HT-29 (cell line): Measurements from ENCODE around the gene CHAC1. TPM values are rescaled to one million over a fixed set of nuclear protein-coding genes. Genes with fewer than 3 reads are reported as not detected.
"Not testable (repeated sequence)": the region's sequence is repeated elsewhere in the genome, so short reads cannot be mapped to it uniquely, and the experiment has no call there.

Experiments used
- DNase-seq: peaks from one replicate; pipeline ENCODE4 v3.0.0-alpha.2; 2015; ENCODE audit warnings: low spot score
- total RNA-seq: library from RNA; depleted of rRNA; stranded (reverse); fragments of >200 nt; shearing (Covaris generic); gene quantifications from 2 replicates; pipeline ENCODE4 v1.2.3, GENCODE V29; 2014

The CHAC1 gene
- total RNA-seq, 1 experiment from 2014 or later = 13.6 TPM

DNA sequence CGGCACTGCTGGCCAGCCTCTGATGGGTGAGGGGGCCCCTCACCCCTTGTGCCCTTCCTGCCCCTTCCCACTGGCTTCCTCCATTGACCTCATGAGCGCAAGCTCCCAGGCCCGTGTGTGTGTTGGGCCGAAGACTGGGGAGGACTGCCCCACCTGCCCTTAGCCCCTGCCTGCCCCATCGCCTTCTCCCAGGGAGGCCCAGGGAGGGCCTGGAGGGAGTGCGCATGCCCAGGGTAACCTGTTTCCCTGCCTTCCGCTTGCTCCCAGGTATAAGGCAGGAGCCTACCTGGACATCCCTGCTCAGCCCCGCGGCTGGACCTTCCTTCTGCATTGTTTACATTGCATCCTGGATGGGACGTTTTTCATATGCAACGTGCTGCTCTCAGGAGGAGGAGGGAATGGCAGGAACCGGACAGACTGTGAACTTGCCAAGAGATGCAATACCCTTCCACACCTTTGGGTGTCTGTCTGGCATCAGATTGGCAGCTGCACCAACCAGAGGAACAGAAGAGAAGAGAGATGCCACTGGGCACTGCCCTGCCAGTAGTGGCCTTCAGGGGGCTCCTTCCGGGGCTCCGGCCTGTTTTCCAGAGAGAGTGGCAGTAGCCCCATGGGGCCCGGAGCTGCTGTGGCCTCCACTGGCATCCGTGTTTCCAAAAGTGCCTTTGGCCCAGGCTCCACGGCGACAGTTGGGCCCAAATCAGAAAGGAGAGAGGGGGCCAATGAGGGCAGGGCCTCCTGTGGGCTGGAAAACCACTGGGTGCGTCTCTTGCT is 15.3 kb upstream of the CHAC1 start:
- peak; percentile 92 for DNase-seq

GRCh38 chr15:40938536-40938870 is 14.8 kb upstream of the CHAC1 start:
- DNase-seq = no peak

DNA sequence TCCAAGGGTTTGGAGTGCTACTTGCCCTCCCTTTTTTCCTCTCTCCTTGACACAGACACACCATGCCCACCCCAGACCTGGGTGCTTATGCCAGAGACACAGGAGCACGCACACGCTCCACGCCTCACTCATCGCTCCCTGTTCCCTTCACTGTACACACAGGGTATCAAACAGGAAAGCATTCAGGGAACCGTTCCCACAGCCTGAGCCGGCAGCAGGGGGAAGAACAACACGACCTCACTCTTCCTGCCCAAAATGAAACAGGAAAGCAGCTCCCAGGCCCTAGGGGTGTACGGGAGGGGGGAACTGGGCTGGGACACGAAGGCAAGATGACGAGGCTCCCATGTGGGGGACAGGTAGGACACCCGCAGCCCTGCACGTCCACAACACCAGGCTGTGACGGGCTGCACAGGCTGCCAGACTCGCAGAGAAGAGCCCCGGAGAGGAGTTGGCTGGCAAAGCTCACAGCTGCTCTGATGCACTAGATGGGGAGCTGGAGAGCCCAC is 12.9 kb upstream of the CHAC1 start:
- no peak for DNase-seq

DNA sequence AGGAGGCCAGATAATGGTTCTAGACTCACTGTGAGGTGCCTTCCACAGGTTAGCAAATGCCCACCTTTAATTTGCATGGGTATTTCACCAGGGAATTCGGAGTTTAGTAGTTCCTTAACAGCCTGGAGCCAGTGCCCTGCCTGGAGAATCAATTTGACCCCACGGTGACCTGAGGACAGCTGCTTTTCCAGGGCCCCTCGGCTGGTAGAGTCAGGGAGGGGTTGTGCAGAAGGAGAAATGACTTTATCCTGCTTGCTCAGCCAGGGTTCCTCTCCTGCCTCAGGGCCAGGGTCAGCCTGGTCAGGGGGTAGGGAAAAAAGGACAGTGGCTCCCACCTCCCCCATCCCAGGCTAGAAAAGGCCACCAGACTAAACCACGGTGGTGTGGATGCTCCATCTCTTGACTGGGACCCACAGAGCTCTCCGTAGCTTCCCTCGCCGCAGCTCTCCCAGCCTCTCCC is 12.2 kb upstream of the CHAC1 start:
- peak; percentile 33 for DNase-seq

DNA sequence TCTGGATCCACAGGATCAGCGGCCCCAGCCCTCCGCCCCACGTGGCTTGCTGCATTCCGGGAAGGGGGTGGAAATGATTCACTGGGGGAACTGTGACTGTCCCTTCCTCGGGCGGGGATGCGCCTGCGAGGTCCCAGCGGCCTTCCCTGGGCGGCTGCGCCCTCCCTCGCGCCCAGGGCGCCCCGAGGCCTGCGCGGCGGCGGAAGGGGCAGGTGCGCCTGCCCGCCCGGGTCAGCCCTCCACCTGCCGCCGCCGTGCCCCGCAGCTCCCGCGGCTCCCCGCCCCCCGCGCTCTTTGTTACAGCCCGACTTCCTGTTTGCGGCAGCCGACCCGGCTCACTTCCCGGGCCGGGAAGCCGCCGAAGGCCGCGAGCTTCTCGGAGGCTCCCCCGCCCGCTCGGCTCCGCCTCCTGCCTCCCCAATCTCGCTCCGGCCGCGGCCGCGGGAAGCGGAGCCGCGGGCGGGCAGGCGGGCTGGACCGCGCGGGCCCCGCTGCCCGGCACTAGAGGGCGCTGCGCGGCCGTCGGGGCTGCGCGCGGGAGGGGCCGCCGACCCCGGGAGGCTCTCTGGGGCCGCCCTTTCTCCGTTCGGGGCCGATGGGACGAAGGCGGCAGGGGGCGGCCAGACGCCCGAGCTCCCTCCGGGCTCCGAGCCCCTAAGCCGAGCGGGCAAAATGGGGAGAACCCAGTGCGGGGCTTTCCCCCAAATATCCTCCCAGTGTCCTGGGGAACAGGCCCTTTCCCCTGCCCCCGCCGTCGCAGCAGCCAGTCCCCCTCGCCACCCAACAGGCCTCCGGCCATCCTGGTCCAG is 11.5 kb upstream of the CHAC1 start:
- peak; percentile 91 for DNase-seq

GRCh38 chr15:40942337-40942854 is 10.9 kb upstream of the CHAC1 start:
- peak; percentile 46 for DNase-seq

DNA sequence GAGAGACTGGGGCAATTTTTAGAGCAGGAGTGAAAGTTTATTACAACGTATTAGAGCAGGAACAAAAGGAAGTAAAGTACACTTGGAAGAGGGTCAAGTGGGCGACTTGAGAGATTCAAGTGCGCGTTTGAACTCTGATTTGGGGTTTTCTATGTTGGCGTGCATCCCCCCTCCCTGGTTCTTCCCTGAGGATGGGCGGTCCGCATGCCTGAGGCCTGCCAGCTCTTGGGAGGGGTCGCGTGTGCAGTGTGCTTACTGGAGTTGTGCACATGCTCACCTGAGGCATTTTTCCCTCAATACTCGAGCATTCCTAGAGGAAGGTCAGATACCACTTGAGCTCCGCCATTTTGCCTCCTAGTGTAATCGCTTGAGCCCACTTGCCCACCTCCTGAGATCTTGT is 10.4 kb upstream of the CHAC1 start:
- no peak for DNase-seq

DNA sequence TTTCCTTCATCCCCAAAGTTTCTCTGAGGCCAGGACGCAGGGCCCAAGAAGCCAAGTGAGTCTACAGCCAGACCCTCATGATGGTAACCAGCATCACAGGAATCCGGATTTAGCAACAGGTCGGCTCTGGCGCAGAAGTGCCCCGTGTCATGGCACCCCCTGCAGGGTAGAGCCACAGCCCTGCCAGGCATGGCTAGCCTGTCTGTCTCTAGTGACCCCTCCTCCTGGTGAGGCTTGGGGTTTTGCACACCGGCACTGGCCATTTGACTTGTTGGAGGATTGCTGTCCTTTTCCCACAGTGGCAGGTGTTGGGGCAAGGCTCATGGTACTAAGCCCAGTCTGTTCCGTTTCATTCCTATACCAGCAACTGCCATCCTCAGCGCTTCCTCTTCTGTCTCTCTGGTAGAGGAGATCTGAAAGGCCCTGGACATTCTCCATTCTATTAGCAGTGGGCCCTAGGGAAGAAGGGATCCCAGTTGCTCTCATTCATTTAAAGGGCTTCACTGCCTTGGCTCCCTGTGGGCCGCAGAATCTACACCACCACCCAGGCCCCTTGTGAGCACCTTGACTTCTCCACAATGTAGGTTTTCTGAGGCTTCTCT is 9.4 kb upstream of the CHAC1 start:
- DNase-seq = no peak

GRCh38 chr15:40944510-40945296 is 8.6 kb upstream of the CHAC1 start:
- DNase-seq = no peak

DNA sequence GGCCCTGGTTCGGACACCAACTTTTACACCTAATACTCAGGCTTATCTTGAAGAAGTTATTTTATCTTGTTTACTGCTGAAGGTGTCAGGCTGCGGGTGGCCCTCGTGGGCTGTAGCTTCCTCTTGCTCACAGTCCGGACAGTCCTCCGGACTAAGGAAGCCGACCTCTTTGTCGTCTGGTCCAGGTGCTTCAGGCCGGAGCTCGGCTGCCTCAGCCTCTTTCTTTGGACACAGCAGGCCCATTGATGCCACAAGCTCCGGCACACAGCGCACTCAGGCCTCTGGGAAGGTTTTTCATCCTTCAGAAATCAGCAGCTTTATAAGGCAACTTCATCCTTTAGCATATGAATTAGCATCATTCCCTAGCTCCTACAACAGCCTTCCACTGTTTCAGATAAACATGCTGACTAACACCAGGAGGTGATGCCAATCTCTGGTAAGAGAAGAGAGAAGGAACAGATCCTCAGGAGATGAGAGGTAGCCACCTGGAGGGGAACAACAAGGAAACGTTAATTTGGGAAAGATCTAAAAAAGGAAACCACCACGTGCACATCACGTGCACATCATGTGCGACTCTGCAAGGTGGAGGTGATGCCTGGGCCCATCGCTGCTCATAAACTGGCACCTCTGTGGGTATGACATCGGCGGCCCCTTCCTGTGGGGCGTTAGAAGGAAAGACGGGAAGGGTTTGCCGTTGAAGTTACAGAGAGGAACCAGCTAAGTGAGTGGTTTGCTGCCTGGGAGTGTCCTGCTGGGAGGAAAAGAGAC is 4.4 kb upstream of the CHAC1 start:
- no peak for DNase-seq

- no peak for DNase-seq
Measured at GRCh38 chr15:40949756-40950207, 3.5 kb upstream of the CHAC1 start.

- no peak for DNase-seq
Measured at GRCh38 chr15:40951764-40952163, 1.5 kb upstream of the CHAC1 start.

DNA sequence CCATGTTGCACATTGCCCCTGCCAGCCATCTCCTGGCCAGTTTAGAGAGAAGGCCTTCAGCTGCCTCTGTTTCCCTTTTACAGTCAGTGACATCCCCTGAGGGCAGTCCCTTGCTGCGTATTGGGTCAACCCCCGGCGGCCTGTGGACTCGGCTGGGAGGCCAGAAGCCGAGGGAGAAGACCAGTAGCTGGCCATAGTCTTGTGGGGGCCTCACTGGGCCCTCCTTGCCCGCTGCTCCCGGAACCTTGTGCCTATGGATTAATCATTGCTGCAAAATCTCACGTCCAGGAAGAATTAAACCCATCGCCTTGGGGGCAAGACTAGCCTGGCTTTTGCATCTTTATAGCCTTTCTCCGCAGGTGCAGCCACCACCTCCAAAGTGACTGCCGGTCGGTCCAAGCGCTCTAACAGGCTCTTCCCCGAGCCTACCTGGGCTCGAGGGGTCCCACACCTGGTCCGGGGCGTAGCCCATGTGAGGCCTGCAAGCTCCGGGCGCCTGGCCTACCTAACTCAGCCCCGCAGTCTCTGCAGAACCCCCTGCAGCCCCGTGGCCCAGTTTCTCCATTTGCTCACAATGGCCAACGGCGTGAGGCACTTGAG is 870 bp upstream of the CHAC1 start:
- DNase-seq = no peak

DNA sequence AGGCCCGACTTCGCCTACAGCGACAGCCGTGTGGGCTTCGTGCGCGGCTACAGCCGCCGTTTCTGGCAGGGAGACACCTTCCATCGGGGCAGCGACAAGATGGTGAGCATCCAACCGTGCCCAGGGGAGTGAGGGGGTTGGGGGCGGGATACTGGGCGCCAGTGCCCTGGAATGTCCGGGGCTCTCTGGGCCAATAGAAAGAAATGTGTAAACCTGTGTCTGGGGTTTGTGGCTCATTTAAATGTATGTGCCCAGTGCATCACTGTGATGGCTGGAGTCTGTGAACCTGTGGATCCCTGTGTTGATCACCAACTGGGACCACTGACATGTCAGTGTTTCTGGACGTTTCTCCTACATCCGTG is 423 bp downstream of the CHAC1 start:
- no peak for DNase-seq

DNA sequence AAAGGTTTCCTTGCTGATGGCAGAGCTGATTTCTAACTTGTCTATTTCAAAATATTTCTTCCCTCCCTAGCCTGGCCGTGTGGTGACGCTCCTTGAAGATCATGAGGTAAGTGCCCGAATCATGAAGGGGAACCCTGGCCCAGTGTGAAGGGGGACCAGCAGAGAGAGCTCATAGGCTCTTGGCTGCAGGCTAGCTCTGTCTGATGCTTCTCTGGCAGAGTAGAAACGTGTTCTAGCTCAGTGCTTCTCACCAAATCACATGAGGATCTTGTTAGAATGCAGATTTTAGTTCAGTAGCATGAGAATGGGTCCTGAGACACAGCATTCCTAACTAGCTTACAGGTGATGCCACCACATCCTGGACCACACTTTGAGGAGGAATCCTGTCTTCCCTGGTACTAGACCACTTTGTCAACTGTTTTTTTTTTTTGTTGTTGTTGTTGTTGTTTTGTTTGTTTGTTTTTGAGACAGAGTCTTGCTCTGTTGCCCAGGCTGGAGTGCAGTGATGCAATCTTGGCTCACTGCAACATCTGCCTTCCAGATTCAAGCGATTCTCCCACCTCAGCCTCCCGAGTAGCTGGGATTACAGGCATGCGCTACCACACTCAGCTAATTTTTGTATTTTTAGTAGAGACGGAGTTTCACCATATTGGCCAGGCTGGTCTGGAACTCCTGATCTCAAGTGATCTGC is 1.0 kb downstream of the CHAC1 start:
- not testable (repeated sequence) for DNase-seq

DNA sequence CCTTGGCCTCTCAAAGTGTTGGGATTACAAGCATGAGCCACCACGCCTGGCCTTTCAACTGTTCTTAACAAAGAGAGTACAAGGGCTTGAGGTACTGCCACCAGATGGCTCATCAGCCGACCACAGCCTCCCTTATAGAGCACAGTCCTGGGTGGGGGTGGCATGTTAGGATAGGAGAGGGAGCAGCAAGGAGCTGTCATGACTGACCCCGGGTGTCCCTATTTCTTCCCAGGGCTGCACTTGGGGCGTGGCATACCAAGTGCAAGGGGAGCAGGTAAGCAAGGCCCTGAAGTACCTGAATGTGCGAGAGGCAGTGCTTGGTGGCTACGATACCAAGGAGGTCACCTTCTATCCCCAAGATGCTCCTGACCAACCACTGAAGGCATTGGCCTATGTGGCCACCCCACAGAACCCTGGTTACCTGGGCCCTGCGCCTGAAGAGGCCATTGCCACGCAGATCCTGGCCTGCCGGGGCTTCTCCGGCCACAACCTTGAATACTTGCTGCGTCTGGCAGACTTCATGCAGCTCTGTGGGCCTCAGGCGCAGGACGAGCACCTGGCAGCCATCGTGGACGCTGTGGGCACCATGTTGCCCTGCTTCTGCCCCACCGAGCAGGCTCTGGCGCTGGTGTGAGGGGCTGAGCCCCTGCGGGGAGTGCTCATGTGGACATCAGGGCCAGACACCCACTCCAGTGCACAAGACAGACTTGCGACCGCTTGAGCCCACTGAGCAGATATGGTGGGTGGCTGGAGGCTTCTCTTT is 2.1 kb downstream of the CHAC1 start:
- no peak for DNase-seq

- DNase-seq = no peak
Measured at GRCh38 chr15:40955930-40956540, 2.8 kb downstream of the CHAC1 start.

- DNase-seq = no peak
Measured at GRCh38 chr15:40956541-40956982, 3.3 kb downstream of the CHAC1 start.
